ENCODE measurements around the gene FREM3.

DNA sequence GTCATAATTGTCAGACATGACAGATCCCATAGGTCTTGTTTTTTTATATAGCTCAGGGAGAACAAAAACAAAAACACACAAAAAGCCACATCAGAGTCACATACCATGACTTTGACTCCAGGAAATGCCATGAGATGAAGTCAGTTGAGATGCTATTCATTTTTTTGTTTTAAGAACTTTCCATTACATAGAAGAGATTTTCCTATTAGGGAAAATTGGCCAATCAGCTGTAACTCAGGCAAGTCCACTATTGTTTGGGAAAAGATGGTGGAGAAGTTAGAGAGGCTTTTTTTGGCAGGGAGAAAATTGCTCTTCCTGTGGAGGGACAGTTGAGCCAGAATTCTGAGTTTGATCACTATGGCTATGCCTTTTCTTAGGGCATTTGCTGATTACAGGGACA, 114.4 kb downstream of the FREM3 start:
- TF ChIP-seq CTCF (IDR thresholded peaks at IDR 0.05) (no peak), POLR2A (IDR thresholded peaks at IDR 0.05) (no peak)
